Left ventricle myocardium superior (tissue), 1 donor: ENCODE data around the gene FCRLB. TPM values are rescaled to one million over a fixed set of nuclear protein-coding genes. Genes with fewer than 3 reads are reported as not detected.
A peak's percentile ranks its signal among the peaks of the same experiment; 100 is the strongest.
"Not testable (repeated sequence)": the region's sequence is repeated elsewhere in the genome, so short reads cannot be mapped to it uniquely, and the experiment has no call there.

ENCODE experiments used
- ATAC-seq: fragments of 200-7000 bp; cut with Tn5 transposase; one replicate; pipeline ENCODE4 v1.9.1; 2020; ENCODE audit warnings: mild to moderate bottlenecking, moderate library complexity
- DNase-seq: peaks from one replicate; pipeline ENCODE4 v3.0.0-alpha.2; 2020
- intact Hi-C: fragments of 100-400 bp; cut with micrococcal nuclease; formaldehyde crosslinking; loops from one replicate; pipeline ENCODE4 v1.11.0; 2022
- long read RNA-seq: library from polyadenylated mRNA; unstranded; transcript quantifications from one replicate; pipeline ENCODE4 v2.0.0, GENCODE V29; 2021
- total RNA-seq: library from RNA; stranded (reverse); fragmentation: NEBNext Ultra II Directional; extraction: Animal tissue kit (Norgen Biotek cat#: 25700); gene quantifications from one replicate; pipeline ENCODE4 v1.2.1, GENCODE V29; 2021
- donor health status: DM: no; HTN: yes; CAD: no; lungs with severe emphysema.

Gene FCRLB
- total RNA-seq = 0.17 TPM
- long read RNA-seq = 0 reads

- DNase-seq = no peak
- no peak for ATAC-seq
- intact Hi-C loops = no loop called here
Observed at GRCh38 chr1:161720956-161721737, at the start of gene FCRLB. Gene FCRLB, plus strand, starts transcription at chr1:161721544. Its CDS starts 1,129 bp downstream, at chr1:161722673.

GRCh38 chr1:161673437-161673836, 47.9 kb upstream of the FCRLB start:
- intact Hi-C loops, DNase-seq, ATAC-seq: not testable (repeated sequence)

GRCh38 chr1:161674447-161674846, 46.9 kb upstream of the FCRLB start:
- DNase-seq, ATAC-seq, intact Hi-C loops: not testable (repeated sequence)

GRCh38 chr1:161674908-161675307, 46.4 kb upstream of the FCRLB start:
- ATAC-seq, intact Hi-C loops, DNase-seq: not testable (repeated sequence)

GRCh38 chr1:161676441-161676840, 44.9 kb upstream of the FCRLB start:
- DNase-seq (no peak), ATAC-seq (no peak)
- intact Hi-C loops = no loop called here

GRCh38 chr1:161676958-161677689, 44.2 kb upstream of the FCRLB start:
- ATAC-seq = no peak
- DNase-seq = no peak

GRCh38 chr1:161678500-161678899, 42.8 kb upstream of the FCRLB start:
- intact Hi-C loops = no loop called here
- ATAC-seq (no peak), DNase-seq (no peak)

More at GRCh38 chr1:161676958-161677689, 44.2 kb upstream of the FCRLB start:
- intact Hi-C loops = no loop called here

GRCh38 chr1:161681879-161682278, 39.5 kb upstream of the FCRLB start:
- intact Hi-C loops = no loop called here
- DNase-seq = no peak
- no peak for ATAC-seq

- ATAC-seq = no peak
- DNase-seq = no peak
- intact Hi-C loops = no loop called here
Observed at GRCh38 chr1:161688946-161689345, 32.4 kb upstream of the FCRLB start.

- intact Hi-C loops = no loop called here
- DNase-seq (no peak), ATAC-seq (no peak)
Observed at GRCh38 chr1:161691846-161692245, 29.5 kb upstream of the FCRLB start.

- DNase-seq, ATAC-seq, intact Hi-C loops: not testable (repeated sequence)
Observed at GRCh38 chr1:161693020-161693712, 28.2 kb upstream of the FCRLB start.

GRCh38 chr1:161698302-161698701, 23.0 kb upstream of the FCRLB start:
- DNase-seq, ATAC-seq, intact Hi-C loops: not testable (repeated sequence)

- intact Hi-C loops = no loop called here
- DNase-seq (no peak), ATAC-seq (no peak)
Observed at GRCh38 chr1:161702250-161702649, 19.1 kb upstream of the FCRLB start.

GRCh38 chr1:161705537-161705936, 15.8 kb upstream of the FCRLB start:
- intact Hi-C loops = no loop called here
- no peak for ATAC-seq
- DNase-seq = no peak

GRCh38 chr1:161706113-161706481, 15.2 kb upstream of the FCRLB start:
- DNase-seq = no peak
- ATAC-seq = no peak
- intact Hi-C loops = no loop called here

- intact Hi-C loops = no loop called here
- peak; percentile 94 for ATAC-seq
- no peak for DNase-seq
Observed at GRCh38 chr1:161706482-161707347, 14.6 kb upstream of the FCRLB start, which contains the start of gene FCRLA. Gene FCRLA, plus strand, starts transcription at chr1:161707229. Its CDS starts 36 bp downstream, at chr1:161707265.

- DNase-seq = no peak
- intact Hi-C loops = no loop called here
- ATAC-seq = no peak
Observed at GRCh38 chr1:161707503-161707902, 13.8 kb upstream of the FCRLB start.

- ATAC-seq (no peak), DNase-seq (no peak)
- intact Hi-C loops = no loop called here
Observed at GRCh38 chr1:161709373-161709772, 12.0 kb upstream of the FCRLB start.

- intact Hi-C loops = no loop called here
- ATAC-seq (no peak), DNase-seq (no peak)
Observed at GRCh38 chr1:161710560-161710959, 10.8 kb upstream of the FCRLB start.
